HG02759 (cell line): Measurements from ENCODE around the gene SLBP.

Source experiments
- ATAC-seq: cut with Tn5 transposase; IDR thresholded peaks from one replicate; pipeline ENCODE4 v1.9.1; 2021; ENCODE audit warnings: mild to moderate bottlenecking, moderate library complexity; ENCODE audit not compliant: unreplicated experiment

SLBP gene

GRCh38 chr4:1727117-1728031 is 15.3 kb upstream of the SLBP start:
- ATAC-seq: no peak

- no peak for ATAC-seq
These were observed 14.2 kb upstream of the SLBP start for GRCh38 chr4:1726146-1726934.

GRCh38 chr4:1725521-1725920 is 13.4 kb upstream of the SLBP start:
- ATAC-seq: no peak

- no peak for ATAC-seq
These were observed 11.1 kb upstream of the SLBP start for GRCh38 chr4:1723131-1723801.

- ATAC-seq: no peak
These were observed 10.5 kb upstream of the SLBP start for GRCh38 chr4:1722551-1723118.

- ATAC-seq: no peak
These were observed 9.8 kb upstream of the SLBP start for GRCh38 chr4:1721666-1722550.

- peak; percentile 81 for ATAC-seq
These were observed 9.0 kb upstream of the SLBP start, which contains the start of the genes TACC3 and TMEM129 for GRCh38 chr4:1721003-1721665. TSS of gene TACC3 (plus strand) at chr4:1721521. CDS start at chr4:1723422, 1,901 bp downstream. TSS of gene TMEM129 (minus strand) at chr4:1721323. CDS start at chr4:1720837, 486 bp downstream.

GRCh38 chr4:1720163-1720983 is 8.3 kb upstream of the SLBP start:
- ATAC-seq: peak; percentile 18

- no peak for ATAC-seq
These were observed 6.2 kb upstream of the SLBP start for GRCh38 chr4:1718095-1718850.

- ATAC-seq: no peak
These were observed 5.3 kb upstream of the SLBP start for GRCh38 chr4:1717129-1718094.

- ATAC-seq: no peak
These were observed 4.2 kb upstream of the SLBP start for GRCh38 chr4:1716065-1716945.

GRCh38 chr4:1715002-1715758 is 3.1 kb upstream of the SLBP start:
- no peak for ATAC-seq

GRCh38 chr4:1714303-1715001 is 2.3 kb upstream of the SLBP start:
- no peak for ATAC-seq
